ENCODE measurements around the gene PRSS27.

The PRSS27 gene

DNA sequence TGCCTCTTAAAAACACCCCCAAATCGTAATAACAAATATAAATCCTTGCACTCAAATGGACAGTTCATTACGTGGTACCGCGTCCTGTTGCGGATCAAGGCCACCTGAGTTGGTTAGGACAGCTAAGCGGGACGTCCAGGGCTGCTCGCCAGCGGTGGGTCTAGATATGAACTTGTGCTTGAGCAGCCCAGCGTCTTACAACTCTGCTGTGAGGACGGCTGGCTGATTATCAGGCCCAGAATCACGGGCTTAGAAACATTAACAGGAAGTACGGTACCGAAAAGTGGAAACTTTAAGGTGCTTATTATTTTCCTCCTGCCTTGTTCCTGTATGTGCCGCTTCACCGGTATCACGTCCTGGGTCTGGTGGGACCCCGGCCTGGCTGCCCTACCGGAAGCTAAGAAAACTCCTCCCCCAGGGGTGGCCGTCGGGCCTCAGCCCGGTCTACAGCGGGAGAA lies 31.6 kb upstream of the PRSS27 start:
- peak; percentile 35 for DNase-seq (ENCODE audit: low read depth)

DNA sequence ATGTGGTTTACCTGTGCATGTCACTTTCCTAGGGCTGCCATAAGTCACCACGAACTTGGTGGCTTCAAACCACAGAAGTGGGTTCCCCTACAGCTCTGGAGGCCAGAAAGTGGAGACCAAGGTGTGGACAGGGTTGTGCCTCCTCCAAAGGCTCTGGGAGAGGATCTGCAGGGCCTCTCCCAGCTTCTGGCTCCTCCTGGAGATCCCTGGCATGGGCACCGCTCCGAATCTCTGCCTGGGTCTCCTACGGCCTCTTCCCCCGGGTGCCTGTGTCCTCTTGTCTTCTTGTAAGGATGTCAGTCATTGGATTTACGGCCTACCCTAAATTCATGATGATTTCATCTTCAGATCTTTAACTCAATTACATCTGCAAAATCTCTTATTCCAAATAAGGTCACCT lies 29.9 kb upstream of the PRSS27 start:
- no peak for DNase-seq (ENCODE audit: low read depth)

DNA sequence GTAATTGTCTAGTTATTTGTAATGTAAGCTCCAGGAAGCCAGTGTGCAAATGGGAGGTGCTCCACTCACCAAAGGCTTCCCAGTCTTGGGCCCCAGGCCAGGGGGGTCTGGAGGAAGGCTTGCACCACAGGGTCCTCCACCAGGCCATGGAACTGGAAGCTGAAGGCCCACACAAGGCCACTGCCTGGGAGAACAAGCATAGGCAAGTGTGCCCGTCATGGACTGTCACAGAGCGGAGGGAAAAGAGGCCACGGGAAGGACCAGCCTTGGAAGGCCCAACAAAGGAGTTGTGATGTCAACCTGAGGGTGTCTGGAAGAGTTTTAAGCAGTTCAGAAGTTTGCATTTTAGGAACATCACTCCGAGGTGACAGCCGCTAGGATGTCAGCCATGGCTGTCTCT lies 29.5 kb upstream of the PRSS27 start:
- no peak for DNase-seq (ENCODE audit: low read depth)

GRCh38 chr16:2748757-2749455 lies 28.9 kb upstream of the PRSS27 start:
- no peak for DNase-seq (ENCODE audit: low read depth)

DNA sequence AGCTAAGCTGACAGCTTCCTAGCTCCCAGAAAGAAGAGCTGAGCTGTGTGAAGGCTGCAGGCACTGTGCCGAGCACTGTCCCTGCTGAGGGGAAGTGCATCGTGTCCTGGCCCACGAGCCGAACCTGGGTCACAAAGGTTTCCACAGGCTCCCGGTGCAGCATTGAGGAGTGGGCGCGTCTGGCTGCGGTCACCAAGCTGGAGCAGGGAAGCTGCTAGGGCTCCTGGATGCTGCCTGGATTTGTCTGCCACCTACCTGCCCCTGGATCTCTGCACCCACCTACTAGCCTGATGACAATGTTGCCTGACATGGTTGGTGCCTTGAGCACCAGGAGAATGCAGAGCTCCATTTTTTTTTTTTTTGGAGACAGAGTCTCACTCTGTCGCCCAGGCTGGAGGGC lies 25.9 kb upstream of the PRSS27 start:
- no peak for DNase-seq (ENCODE audit: low read depth)

DNA sequence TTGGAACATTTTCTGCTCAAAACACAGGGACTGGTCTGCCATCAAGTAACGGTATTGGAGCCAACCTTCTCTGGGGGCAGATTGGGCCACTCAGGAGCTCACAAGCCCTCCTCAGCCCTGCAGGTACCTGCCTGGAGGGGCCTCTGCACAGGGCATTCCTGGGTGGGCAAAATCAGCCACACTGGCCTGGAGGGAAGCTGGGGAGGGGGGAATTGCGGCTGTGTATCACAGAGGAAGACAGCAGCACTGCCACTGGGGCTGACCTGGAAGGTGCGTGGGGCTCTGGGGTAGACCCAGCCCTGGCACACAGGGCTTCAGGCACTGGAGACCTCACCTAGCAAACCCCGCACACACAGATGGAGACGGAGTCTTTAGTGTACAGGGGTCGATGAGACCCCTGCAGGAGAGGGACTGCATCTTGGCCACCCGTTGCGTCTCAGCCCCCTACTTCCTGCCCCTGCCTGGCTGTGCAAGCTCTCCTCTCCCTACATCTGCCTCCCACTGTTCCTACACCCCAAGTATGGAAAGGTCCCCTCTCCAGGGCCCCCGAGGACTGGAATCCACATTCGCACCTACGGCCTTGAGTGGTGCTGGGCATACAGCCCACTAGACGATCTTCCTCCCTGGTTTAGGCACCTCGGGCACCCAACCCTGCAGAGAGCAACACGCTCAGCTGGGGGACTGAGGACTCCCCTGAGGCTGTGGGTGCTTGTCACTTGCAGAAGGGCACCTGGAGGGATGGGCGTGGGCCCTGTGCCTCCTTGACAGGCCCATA lies 25.3 kb upstream of the PRSS27 start:
- no peak for DNase-seq (ENCODE audit: low read depth)

GRCh38 chr16:2744711-2745110 lies 24.7 kb upstream of the PRSS27 start:
- DNase-seq (ENCODE audit: low read depth), result no peak

DNA sequence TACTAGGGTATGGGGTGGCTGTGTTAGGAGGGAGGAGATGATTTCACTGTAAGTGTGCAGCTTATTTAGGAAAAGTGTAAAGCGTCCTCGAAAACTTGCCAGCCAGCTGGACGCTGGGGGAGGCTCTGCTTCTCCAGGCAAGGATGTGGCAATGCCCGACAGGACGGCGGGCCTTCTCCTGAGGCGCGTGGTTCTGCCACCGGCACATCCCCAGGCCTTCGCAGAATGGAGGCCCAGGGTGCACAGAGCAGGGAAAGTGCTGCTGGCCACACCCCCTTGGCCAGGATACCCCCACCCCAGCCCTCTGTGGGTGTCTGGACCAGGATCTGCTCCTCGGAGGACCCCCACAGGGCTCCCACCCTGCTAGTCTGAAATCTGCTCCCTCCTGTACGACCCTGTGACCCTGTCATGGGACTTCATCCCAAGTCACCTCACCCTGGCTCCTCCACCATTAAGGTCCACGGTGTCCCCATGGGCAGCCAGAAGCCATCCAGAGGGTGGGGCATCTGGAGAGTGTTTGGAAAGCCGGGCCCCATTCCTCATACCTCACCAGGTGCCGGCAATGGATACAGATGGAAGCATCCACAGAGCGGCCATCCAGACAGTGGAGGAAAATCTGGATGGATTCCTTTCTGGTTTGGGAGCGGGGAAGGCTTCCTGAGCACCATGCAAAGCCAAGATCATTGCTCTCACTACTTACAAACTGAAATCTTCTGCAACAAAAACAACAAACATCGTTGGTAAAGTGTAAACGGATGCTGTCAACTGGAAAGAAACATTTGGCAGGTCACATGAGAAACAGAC lies 23.2 kb upstream of the PRSS27 start:
- DNase-seq (ENCODE audit: low read depth), result no peak

- DNase-seq (ENCODE audit: low read depth), result no peak
Measured at GRCh38 chr16:2742323-2743006, 22.4 kb upstream of the PRSS27 start.

- DNase-seq (ENCODE audit: low read depth), result no peak
Measured at GRCh38 chr16:2741168-2741567, 21.1 kb upstream of the PRSS27 start.

GRCh38 chr16:2740476-2740875 lies 20.5 kb upstream of the PRSS27 start:
- DNase-seq (ENCODE audit: low read depth), result no peak

DNA sequence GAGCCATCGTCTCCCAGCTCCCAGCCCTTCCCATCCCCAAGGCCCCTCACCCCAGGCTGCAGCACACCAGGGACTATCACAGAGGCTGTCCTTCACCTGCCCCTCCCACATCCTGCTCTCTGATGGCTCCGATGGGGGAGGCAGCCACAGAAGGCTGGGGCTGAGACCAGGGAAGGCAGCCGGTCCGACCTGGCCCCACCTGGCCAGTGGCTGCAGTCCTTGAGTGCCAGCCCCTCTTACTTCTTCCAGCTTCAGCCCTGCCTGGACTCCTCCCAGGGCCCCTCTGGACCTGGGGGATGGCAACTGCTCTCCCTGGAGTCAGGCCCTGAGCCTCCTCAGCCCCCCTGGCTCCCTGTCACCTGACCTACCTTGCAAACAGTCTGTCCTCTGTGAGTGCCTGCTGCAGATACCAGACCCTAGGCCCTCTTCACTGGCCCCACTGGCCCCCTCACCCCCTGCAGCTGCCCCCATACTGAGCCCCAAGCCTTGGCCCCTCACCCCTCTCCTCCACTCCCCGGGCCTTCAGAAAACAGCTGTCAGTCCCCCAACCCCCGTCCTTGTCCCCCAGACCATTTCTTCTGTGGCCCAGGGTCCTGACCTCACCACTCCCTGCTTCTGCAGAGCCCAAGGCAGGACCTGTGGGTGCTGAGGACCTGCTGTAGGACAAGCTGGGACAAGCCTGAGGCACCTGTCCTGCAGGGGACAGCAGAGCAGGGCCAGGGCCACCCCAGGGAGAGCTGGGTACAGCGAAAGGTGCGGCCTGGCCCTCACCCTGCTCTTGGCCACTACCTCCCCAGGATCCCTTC lies 19.8 kb upstream of the PRSS27 start:
- no peak for DNase-seq (ENCODE audit: low read depth)

- DNase-seq (ENCODE audit: low read depth), result no peak
Measured at GRCh38 chr16:2738615-2739014, 18.6 kb upstream of the PRSS27 start.

- DNase-seq (ENCODE audit: low read depth), result no peak
Measured at GRCh38 chr16:2737895-2738418, 17.9 kb upstream of the PRSS27 start.

DNA sequence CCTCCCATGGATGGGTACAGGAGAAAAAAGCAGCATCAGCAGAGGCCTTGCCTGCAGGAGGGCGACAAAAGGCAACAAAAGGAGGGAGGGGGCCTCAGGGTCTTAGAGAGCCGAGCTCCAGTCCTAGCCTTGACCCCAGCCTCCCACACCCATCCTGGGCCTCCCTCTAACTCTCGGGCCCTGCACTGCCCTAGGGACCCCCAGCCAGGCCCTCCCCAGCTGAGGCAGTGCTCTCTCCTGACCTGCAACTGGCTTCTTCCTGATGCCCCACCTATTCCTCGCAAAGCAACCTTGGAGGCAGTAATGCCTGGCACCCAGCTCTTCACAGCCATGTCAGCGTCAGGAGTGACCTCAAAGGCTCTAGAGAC lies 17.2 kb upstream of the PRSS27 start:
- no peak for DNase-seq (ENCODE audit: low read depth)

- DNase-seq (ENCODE audit: low read depth), result no peak
Measured at GRCh38 chr16:2736476-2737237, 16.6 kb upstream of the PRSS27 start.

GRCh38 chr16:2734844-2735515 lies 15.0 kb upstream of the PRSS27 start:
- peak; percentile 7 for DNase-seq (ENCODE audit: low read depth)

DNA sequence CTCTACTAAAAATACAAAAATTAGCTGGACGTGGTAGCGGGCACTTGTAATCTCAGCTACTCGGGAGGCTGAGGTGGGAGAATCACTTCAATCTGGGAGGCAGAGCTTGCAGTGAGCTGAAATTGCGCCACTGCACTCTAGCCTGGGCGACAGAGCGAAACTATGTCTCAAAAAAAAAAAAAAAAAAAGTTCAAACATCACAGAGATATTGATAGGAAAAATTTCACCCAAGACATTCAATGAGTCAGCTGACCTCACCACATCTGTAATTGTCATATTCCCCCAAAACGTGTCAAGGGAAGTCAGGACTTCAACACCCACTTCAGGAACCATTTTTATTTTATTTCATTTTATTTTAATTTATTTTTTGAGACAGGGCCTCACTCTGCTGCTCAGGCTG lies 8.0 kb upstream of the PRSS27 start:
- no peak for DNase-seq (ENCODE audit: low read depth)

- no peak for DNase-seq (ENCODE audit: low read depth)
Measured at GRCh38 chr16:2726923-2727322, 6.9 kb upstream of the PRSS27 start.

- DNase-seq (ENCODE audit: low read depth), result no peak
Measured at GRCh38 chr16:2724816-2725348, 4.9 kb upstream of the PRSS27 start.
